ENCODE results near the gene FER1L5. TPM values are rescaled to one million over a fixed set of nuclear protein-coding genes. Genes with fewer than 3 reads are reported as not detected.

The FER1L5 gene
- total and polyA plus RNA-seq, 9 of the 15 experiments (the other 6 are each of a cell fraction or from before 2014, with no cell fraction given) = 0.01 TPM; not detected in 6

DNA sequence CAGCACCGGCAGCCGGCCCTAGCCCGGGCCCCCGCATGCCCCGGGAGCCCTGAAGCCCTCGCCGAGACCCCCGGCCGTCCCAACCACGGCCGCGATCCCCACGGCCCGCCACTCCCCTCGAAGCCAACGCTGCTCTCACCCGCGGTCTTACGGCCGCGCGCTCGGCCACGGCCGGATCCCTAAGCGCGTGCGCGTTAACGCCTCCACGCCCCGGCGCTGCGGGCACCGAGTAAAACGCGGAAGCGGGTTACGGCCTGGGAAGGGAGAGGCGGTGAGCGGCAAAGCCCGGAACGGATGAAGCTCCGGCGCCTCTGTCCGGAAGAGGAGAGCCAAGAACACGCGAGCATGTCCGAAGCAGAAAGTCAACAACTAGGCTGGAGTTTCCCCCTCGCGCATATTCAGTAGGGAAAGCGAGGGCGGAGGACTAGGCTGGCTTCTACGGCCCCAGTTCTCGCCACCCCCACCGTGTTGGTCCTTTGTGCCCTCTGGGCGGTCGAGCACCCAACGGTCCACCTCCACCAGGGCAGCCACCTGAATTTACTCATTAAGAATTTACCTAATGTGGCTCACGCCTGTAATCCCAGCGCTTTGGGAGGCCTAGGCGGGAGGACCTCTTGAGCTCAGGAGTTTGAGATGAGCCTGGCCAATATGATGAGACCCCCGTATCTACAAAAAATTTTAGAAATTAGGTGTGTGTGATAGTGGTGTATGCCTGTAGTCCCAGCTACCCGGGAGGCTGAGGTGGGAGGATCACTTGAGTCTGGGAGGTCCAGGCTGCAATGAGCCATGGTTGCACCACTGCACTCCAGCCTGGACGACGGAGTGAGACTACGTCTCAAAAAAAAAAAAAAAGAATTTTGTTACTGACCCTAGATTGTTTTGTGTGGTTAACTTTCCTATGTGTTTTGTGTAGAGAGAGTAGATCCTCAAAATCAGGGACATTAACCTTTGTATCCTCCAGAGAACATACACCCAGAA, 4.1 kb upstream of the FER1L5 start, which contains the start of gene KANSL3 (continued):
- TF ChIP-seq ZBTB40 (IDR thresholded peaks at IDR 0.05) (peak; percentile 75), ZBTB40 (CRISPR knock-in tag; IDR thresholded peaks at IDR 0.05) (no peak), ZNF217 (CRISPR knock-in tag; IDR thresholded peaks at IDR 0.05) (no peak), RBM17 (IDR thresholded peaks at IDR 0.05; ENCODE audit: borderline replicate concordance, low read depth, low read length) (no peak), HDAC8 (tag; IDR thresholded peaks at IDR 0.05) (no peak), ZFPM2 (CRISPR knock-in tag; IDR thresholded peaks at IDR 0.05) (no peak), PRPF4 (IDR thresholded peaks at IDR 0.05; ENCODE audit: insufficient read depth, low read depth, low read length, poor library complexity, severe bottlenecking) (no peak), ZNF695 (CRISPR knock-in tag; IDR thresholded peaks at IDR 0.05) (no peak), FOXP1 (CRISPR knock-in tag; IDR thresholded peaks at IDR 0.05) (peak; percentile 89; the same call in 1 of the 2 replicates), ZBTB26 (CRISPR knock-in tag; IDR thresholded peaks at IDR 0.05) (peak; percentile 79; the same call in 1 of the 2 replicates), DLX4 (CRISPR knock-in tag; IDR thresholded peaks at IDR 0.05) (no peak), YBX1 (IDR thresholded peaks at IDR 0.05) (no peak), LARP7 (IDR thresholded peaks at IDR 0.05) (no peak)
- TF ChIP-seq, protein P1, sequence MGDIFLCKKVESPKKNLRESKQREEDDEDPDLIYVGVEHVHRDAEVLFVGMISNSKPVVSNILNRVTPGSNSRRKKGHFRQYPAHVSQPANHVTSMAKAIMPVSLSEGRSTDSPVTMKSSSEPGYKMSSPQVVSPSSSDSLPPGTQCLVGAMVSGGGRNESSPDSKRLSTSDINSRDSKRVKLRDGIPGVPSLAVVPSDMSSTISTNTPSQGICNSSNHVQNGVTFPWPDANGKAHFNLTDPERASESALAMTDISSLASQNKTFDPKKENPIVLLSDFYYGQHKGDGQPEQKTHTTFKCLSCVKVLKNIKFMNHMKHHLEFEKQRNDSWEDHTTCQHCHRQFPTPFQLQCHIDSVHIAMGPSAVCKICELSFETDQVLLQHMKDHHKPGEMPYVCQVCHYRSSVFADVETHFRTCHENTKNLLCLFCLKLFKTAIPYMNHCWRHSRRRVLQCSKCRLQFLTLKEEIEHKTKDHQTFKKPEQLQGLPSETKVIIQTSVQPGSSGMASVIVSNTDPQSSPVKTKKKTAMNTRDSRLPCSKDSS (IDR thresholded peaks at IDR 0.05; ENCODE audit: low read depth, partially characterized antibody) = no peak
